A549 treated with Mapracorat at 1 μM for 4 hours (cell line): ENCODE data around the gene OR51A4. TPM values are rescaled to one million over a fixed set of nuclear protein-coding genes. Genes with fewer than 3 reads are reported as not detected.

Experiments used
- total RNA-seq: library from RNA; stranded (reverse); fragments of 200-300 nt; extraction: Qiagen RNA extraction; gene quantifications from 5 replicates; pipeline ENCODE4 v1.2.3, GENCODE V29; 2022

Gene OR51A4, protein sequence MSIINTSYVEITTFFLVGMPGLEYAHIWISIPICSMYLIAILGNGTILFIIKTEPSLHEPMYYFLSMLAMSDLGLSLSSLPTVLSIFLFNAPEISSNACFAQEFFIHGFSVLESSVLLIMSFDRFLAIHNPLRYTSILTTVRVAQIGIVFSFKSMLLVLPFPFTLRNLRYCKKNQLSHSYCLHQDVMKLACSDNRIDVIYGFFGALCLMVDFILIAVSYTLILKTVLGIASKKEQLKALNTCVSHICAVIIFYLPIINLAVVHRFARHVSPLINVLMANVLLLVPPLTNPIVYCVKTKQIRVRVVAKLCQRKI
- not detected in 5 replicates for total RNA-seq

DNA sequence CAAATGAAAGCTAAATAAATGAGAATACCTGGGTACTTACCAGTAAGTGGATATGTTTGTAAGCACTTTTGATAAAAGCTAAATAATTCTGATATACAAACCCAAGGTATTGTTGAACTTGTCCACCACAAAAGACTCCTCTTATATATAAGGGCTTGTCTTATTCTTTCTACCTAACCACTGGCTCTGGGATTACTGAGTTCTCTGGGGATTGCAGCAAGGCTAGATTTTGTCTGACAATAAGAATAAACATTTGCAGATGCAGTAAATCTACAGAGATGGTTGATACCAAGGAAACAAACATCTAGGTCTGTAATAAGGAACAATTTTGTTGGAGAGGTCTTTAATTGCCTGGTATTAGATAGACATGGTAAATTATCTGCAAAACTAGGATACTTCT lies at the start of gene OR51A4:
TSS of gene OR51A4 (minus strand) at position 101 of the 400 bp plus-strand sequence. CDS start 505 bp downstream, outside the sequence.

DNA sequence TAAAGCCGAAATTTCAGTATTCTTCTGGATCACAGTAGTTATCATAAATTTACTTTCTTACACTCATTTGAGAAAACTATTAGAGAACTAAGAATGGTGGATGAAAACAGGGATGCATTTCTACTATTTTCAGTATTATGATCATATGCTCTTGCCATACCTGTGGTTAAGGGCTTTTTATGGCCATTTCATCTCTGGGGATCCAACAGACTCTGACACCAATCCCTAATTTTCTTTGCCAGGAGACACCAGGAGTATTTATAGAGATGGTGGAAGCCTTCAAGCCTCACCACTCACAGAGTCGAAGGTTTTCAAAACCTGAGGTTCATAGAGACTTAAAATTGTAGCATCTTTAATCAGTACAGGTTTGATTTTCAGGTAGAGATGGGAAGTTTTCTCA lies 47.1 kb upstream of the OR51A4 start, which contains the start of gene OR51L1:
TSS of gene OR51L1 (plus strand) at position 301 of the 400 bp plus-strand sequence. CDS start 4,132 bp downstream, outside the sequence.

GRCh38 chr11:4955613-4956012 lies 8.2 kb upstream of the OR51A4 start, which contains the start of gene OR51A2:
Gene OR51A2, minus strand, starts transcription at chr11:4955713. Its CDS starts 0 bp downstream, at chr11:4955713.

GRCh38 chr11:4924239-4924638 lies 23.2 kb downstream of the OR51A4 start, which contains the start of gene OR51G1:
Gene OR51G1, minus strand, starts transcription at chr11:4924339. Its CDS starts 0 bp downstream, at chr11:4924339.

GRCh38 chr11:4919250-4919649 lies 28.2 kb downstream of the OR51A4 start, which contains the start of gene OR51G2:
Gene OR51G2, minus strand, starts transcription at chr11:4919350. Its CDS starts 3,687 bp downstream, at chr11:4915663.

DNA sequence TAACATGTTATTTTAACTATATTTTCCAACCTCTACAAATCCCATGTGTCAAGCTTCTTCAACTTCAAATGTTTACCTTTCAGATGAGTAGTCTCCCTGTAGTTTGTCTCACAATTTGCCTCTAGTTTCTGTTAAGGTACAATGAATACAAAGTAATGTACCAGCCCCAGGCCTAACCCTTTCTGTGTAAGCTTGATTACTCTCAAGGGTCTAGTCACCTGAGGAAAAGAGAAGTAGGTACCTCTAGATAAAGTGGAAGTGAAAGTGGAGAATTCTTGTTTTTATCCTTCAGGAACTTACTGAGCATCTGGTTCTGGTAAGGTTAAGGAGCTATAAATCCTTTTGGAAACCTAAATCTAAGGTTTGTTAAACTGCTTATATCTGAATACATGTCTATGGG lies 43.9 kb downstream of the OR51A4 start, which contains the start of gene OR51A7:
TSS of gene OR51A7 (plus strand) at position 300 of the 400 bp plus-strand sequence. CDS start 3,587 bp downstream, outside the sequence.

Other genes with a start within 250 kb of the OR51A4 start
- not detected in 5 replicates for gene OR51E2, start 249.8 kb downstream of the OR51A4 start, total RNA-seq
- gene MMP26, start 242.8 kb downstream of the OR51A4 start, total RNA-seq = not detected in 5 replicates
- not detected in 5 replicates for gene OR51F1, start 177.7 kb downstream of the OR51A4 start, total RNA-seq
- not detected in 5 replicates for gene OR52R1, start 143.2 kb downstream of the OR51A4 start, total RNA-seq
- not detected in 5 replicates for gene OR51F2, start 126.3 kb downstream of the OR51A4 start, total RNA-seq
- not detected in 5 replicates for gene OR51S1, start 98.4 kb downstream of the OR51A4 start, total RNA-seq
- not detected in 5 replicates for gene OR51T1, start 65.7 kb downstream of the OR51A4 start, total RNA-seq
- not detected in 5 replicates for gene OR51A7, start 43.8 kb downstream of the OR51A4 start, total RNA-seq
- not detected in 5 replicates for gene OR51G2, start 28.3 kb downstream of the OR51A4 start, total RNA-seq
- gene OR51G1, start 23.3 kb downstream of the OR51A4 start, total RNA-seq = not detected in 5 replicates
- gene OR51A2, start 8.1 kb upstream of the OR51A4 start, total RNA-seq = not detected in 5 replicates
- gene OR51L1, start 47.2 kb upstream of the OR51A4 start, total RNA-seq = not detected in 5 replicates
- gene OR52J3, start 98.9 kb upstream of the OR51A4 start, total RNA-seq = not detected in 5 replicates
- gene OR52E2, start 112.0 kb upstream of the OR51A4 start, total RNA-seq = not detected in 5 replicates
- not detected in 5 replicates for gene OR52E1, start 122.0 kb upstream of the OR51A4 start, total RNA-seq
- not detected in 5 replicates for gene OR52A5, start 190.8 kb upstream of the OR51A4 start, total RNA-seq
- gene OR52A1, start 207.2 kb upstream of the OR51A4 start, total RNA-seq = not detected in 5 replicates